HepG2 (cell line): ENCODE data around the gene ERMARD. TPM values are rescaled to one million over a fixed set of nuclear protein-coding genes. Genes with fewer than 3 reads are reported as not detected.

ENCODE experiments used
- ARID5B ChIP-seq: IDR thresholded peaks from 2 replicates; pipeline ENCODE4 v1.4.0; 2020; ENCODE audit warnings: mild to moderate bottlenecking, missing genetic modification reagents
- ATF5 ChIP-seq: sonication (generic); formaldehyde crosslinking; IDR thresholded peaks from 2 replicates; pipeline ENCODE4 v1.4.0; 2020; ENCODE audit warnings: mild to moderate bottlenecking, low read depth, missing genetic modification reagents
- BRCA1 ChIP-seq: sonication (generic); formaldehyde crosslinking; IDR thresholded peaks from 2 replicates; pipeline ENCODE4 v1.4.0; 2020; ENCODE audit warnings: missing genetic modification reagents
- ELK4 ChIP-seq: sonication (generic); formaldehyde crosslinking; IDR thresholded peaks from 2 replicates; pipeline ENCODE4 v1.9.0; 2021; ENCODE audit warnings: missing genetic modification reagents, borderline replicate concordance
- IRF1 ChIP-seq: sonication (generic); formaldehyde crosslinking; IDR thresholded peaks from 2 replicates; pipeline ENCODE4 v1.4.0; 2020; ENCODE audit warnings: low read depth, mild to moderate bottlenecking, missing genetic modification reagents
- MTERF4 ChIP-seq: sonication (generic); formaldehyde crosslinking; IDR thresholded peaks from 2 replicates; pipeline ENCODE4 v1.8.0; 2023; ENCODE audit warnings: mild to moderate bottlenecking, missing genetic modification reagents
- PITX1 ChIP-seq: sonication (generic); formaldehyde crosslinking; IDR thresholded peaks from 2 replicates; pipeline ENCODE4 v1.5.1; 2020; ENCODE audit warnings: mild to moderate bottlenecking, missing genetic modification reagents
- PREB ChIP-seq: sonication (generic); formaldehyde crosslinking; IDR thresholded peaks from 2 replicates; pipeline ENCODE4 v1.4.0; 2020; ENCODE audit warnings: missing genetic modification reagents
- ZBED4 ChIP-seq: sonication (generic); formaldehyde crosslinking; IDR thresholded peaks from 2 replicates; pipeline ENCODE4 v1.4.0; 2020; ENCODE audit warnings: missing genetic modification reagents, borderline replicate concordance
- ZNF549 ChIP-seq: sonication (generic); formaldehyde crosslinking; IDR thresholded peaks from 2 replicates; pipeline ENCODE4 v1.5.0; 2020; ENCODE audit warnings: missing genetic modification reagents
- ZNF790 ChIP-seq: sonication (generic); formaldehyde crosslinking; IDR thresholded peaks from 2 replicates; pipeline ENCODE4 v1.8.0; 2022; ENCODE audit warnings: missing genetic modification reagents, mild to moderate bottlenecking, borderline replicate concordance
- polyA plus RNA-seq, 8 experiments: library from polyadenylated mRNA; depleted of rRNA in 3 of 8; stranded (reverse) in 7 of 8; unstranded in 1 of 8; fragments of >200 nt; fragmentation: Illumina TruSeq in 4 of 8; extraction: Trizol in 4 of 8; gene quantifications; 2 replicates each; pipeline versions ENCODE4 v1.2.1 to v1.2.3, GENCODE V29; 2011 to 2016; ENCODE audit warnings: low read depth in 4 of 8, missing spikeins in 1 of 8, mixed read lengths in 1 of 8; ENCODE audit not compliant: insufficient read depth in 1 of 8
- total RNA-seq, 5 experiments: library from RNA; depleted of rRNA; stranded (reverse); fragments of >200 nt; fragmentation: Illumina TruSeq; extraction: Trizol; gene quantifications; 2 replicates each; pipeline ENCODE4 v1.2.3, GENCODE V29; 2016; ENCODE audit warnings: low read depth in 1 of 5

The ERMARD gene
- total and polyA plus RNA-seq, 2 of the 13 experiments (the other 11 are each of a cell fraction or from before 2014, with no cell fraction given): 8.8 to 10.7 TPM

- TF ChIP-seq ZNF549 (CRISPR knock-in tag): no peak
- TF ChIP-seq ZNF790: no peak
- TF ChIP-seq ZBED4 (CRISPR knock-in tag): no peak
- TF ChIP-seq ELK4: 0 out of 2 replicates have a peak, but pooled peaks have one; percentile 31
- no peak for TF ChIP-seq IRF1 (CRISPR knock-in tag)
- no peak for TF ChIP-seq PREB (CRISPR knock-in tag)
- TF ChIP-seq PITX1 (CRISPR knock-in tag): no peak
- TF ChIP-seq ARID5B: peak; percentile 20; the same call in 1 of the 2 replicates
- TF ChIP-seq MTERF4: 0 out of 2 replicates have a peak, but pooled peaks have one; percentile 12
- no peak for TF ChIP-seq BRCA1
- TF ChIP-seq ATF5 (CRISPR knock-in tag): no peak
Measured at GRCh38 chr6:169810066-169810989, 58.9 kb downstream of the ERMARD start (continued).
